SU-DHL-6 (cell line): ENCODE measurements around the gene SMURF2.

Experiments used
- H2AFZ ChIP-seq: fragments of 200-600 bp; sonication (generic); 2 replicates; pipeline ENCODE4 v1.6.1; 2014; ENCODE audit warnings: low read depth, mild to moderate bottlenecking, moderate library complexity, mixed read lengths, antibody characterized with exemption, low read length; ENCODE audit not compliant: severe bottlenecking
- H3F3A ChIP-seq: fragments of 200-600 bp; shearing (Covaris generic); 2 replicates; pipeline ENCODE4 v1.6.0; 2016; ENCODE audit warnings: antibody characterized with exemption, mild to moderate bottlenecking; ENCODE audit not compliant: insufficient read depth
- H3K27ac ChIP-seq: fragments of 200-600 bp; sonication (generic); 2 replicates; pipeline ENCODE4 v1.5.1; 2016; ENCODE audit warnings: low read depth, mild to moderate bottlenecking, low read length, moderate library complexity, mixed read lengths
- H3K27me3 ChIP-seq: fragments of 200-600 bp; sonication (generic), shearing (Covaris generic); 2 replicates; pipeline ENCODE4 v1.6.0; 2014; ENCODE audit warnings: mild to moderate bottlenecking, low read length
- H3K36me3 ChIP-seq: fragments of 200-600 bp; sonication (generic); 2 replicates; pipeline ENCODE4 v1.6.1; 2014; ENCODE audit warnings: mild to moderate bottlenecking, low read length, mixed read lengths
- H3K4me2 ChIP-seq: fragments of 300-600, 200-600 bp; shearing (Covaris generic), sonication (generic); 2 replicates; pipeline ENCODE4 v1.6.0; 2014; ENCODE audit warnings: low read length, low read depth, mild to moderate bottlenecking; ENCODE audit not compliant: poor library complexity, severe bottlenecking
- H3K4me3 ChIP-seq: fragments of 200-600 bp; sonication (generic); 2 replicates; pipeline ENCODE4 v1.5.1; 2014; ENCODE audit warnings: antibody characterized with exemption, low read length, mild to moderate bottlenecking, mixed read lengths; ENCODE audit not compliant: insufficient read depth, poor library complexity, severe bottlenecking
- H3K79me2 ChIP-seq: fragments of 200-600 bp; sonication (generic); 2 replicates; pipeline ENCODE4 v1.6.1; 2014; ENCODE audit warnings: mild to moderate bottlenecking, low read length, moderate library complexity; ENCODE audit not compliant: insufficient read depth
- H3K9ac ChIP-seq: fragments of 200-600 bp; sonication (generic); 2 replicates; pipeline ENCODE4 v1.7.0; 2014; ENCODE audit warnings: mild to moderate bottlenecking, low read length
- H3K9me2 ChIP-seq: fragments of 200-600 bp; sonication (generic); replicated peaks from 2 replicates; pipeline ENCODE4 v1.6.1; 2014; ENCODE audit warnings: low read length; ENCODE audit not compliant: insufficient read depth
- H3K9me3 ChIP-seq: fragments of 200-600 bp; sonication (generic); 2 replicates; pipeline ENCODE4 v1.6.1; 2014; ENCODE audit warnings: low read length, mixed read lengths; ENCODE audit not compliant: insufficient read depth
- H4K20me1 ChIP-seq: fragments of 200-600 bp; sonication (generic); 2 replicates; pipeline ENCODE4 v1.6.1; 2014; ENCODE audit warnings: low read depth, mild to moderate bottlenecking, antibody characterized with exemption, low read length, moderate library complexity, mixed read lengths
- EZH2phosphoT487 ChIP-seq: fragments of 200-600 bp; sonication (generic), shearing (Covaris generic); conservative IDR thresholded peaks from 2 replicates; pipeline ENCODE4 v1.6.1; 2018; ENCODE audit warnings: mild to moderate bottlenecking, antibody characterized with exemption, low read length, moderate library complexity, mixed read lengths
- TF ChIP-seq, protein P1 (sequence below): fragments of 200-600 bp; sonication (generic); IDR thresholded peaks from one replicate; pipeline ENCODE4 v1.5.1; 2017; ENCODE audit warnings: antibody characterized with exemption, mild to moderate bottlenecking, low read length, moderate library complexity; ENCODE audit not compliant: insufficient read depth, poor library complexity, severe bottlenecking

SMURF2 gene

DNA sequence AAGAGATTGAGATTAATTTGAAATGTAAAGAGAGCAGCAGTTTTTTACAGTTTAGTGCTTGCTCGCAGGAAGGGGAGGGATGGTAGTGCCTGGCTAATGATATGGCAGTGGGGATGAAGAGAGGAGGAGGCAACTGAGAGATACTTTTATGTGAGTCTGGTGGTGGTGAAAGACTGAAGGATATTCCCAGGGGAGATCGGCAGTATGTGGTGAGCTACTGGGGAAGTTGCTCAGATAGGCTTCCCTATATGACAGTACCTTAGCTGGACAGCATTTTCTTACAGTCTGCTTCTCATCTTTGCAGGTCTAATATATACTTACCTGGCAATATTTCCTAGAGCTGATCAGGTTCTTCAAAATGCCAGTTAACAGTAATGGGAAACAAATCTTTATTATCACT, 146.7 kb downstream of the SMURF2 start:
- Histone ChIP-seq H3K79me2 (peaks cover 8% of the 10 kb centered on the region), H3K4me3 (no peak overlapping the region), H3K4me2 (no peak overlapping the region), H3K9me3 (no peaks in the 10 kb centered on the region), H3K27ac (no peak overlapping the region), H3K27me3 (no peaks in the 10 kb centered on the region), H4K20me1 (0 out of 2 replicates have a peak, but pooled peaks cover 6% of the 10 kb centered on the region), H2AFZ (no peak overlapping the region), H3K36me3 (peaks cover 30% of the 10 kb centered on the region), H3K9me2 (no peaks in the 10 kb centered on the region), H3F3A (0 out of 2 replicates have a peak, but pooled peaks cover 11% of the 10 kb centered on the region), H3K9ac (no peak overlapping the region)
- no peak for TF ChIP-seq EZH2phosphoT487
- TF ChIP-seq, protein P1, sequence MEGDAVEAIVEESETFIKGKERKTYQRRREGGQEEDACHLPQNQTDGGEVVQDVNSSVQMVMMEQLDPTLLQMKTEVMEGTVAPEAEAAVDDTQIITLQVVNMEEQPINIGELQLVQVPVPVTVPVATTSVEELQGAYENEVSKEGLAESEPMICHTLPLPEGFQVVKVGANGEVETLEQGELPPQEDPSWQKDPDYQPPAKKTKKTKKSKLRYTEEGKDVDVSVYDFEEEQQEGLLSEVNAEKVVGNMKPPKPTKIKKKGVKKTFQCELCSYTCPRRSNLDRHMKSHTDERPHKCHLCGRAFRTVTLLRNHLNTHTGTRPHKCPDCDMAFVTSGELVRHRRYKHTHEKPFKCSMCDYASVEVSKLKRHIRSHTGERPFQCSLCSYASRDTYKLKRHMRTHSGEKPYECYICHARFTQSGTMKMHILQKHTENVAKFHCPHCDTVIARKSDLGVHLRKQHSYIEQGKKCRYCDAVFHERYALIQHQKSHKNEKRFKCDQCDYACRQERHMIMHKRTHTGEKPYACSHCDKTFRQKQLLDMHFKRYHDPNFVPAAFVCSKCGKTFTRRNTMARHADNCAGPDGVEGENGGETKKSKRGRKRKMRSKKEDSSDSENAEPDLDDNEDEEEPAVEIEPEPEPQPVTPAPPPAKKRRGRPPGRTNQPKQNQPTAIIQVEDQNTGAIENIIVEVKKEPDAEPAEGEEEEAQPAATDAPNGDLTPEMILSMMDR: no peak

DNA sequence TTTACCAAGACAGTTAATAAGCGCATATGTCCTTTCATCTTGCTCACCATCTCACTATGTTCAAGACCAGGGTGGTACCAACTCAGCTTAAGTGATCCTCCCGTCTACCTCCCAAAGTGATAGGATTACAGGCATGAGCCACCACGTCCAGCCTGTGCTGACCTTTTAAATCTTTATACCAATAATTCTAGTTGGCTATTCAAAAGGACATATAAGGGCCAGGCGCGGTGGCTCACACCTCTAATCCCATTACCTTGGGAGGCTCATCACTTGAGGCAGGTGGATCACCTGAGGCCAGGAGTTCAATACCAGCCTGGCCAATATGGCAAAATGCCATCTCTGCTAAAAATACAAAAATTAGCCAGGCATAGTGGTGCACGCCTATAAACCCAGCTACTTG, 152.9 kb downstream of the SMURF2 start:
- Histone ChIP-seq H4K20me1 (peaks cover 23% of the 10 kb centered on the region), H3K36me3 (peaks cover 31% of the 10 kb centered on the region), H3K9me2 (no peaks in the 10 kb centered on the region), H3K27ac (no peak overlapping the region), H3K27me3 (no peaks in the 10 kb centered on the region), H3K9me3 (no peaks in the 10 kb centered on the region), H3K79me2 (peaks cover 54% of the 10 kb centered on the region), H3F3A (peaks cover 21% of the 10 kb centered on the region), H3K4me2 (no peak overlapping the region), H3K9ac (no peak overlapping the region), H3K4me3 (no peak overlapping the region), H2AFZ (no peak overlapping the region)
- TF ChIP-seq, protein P1: no peak
- no peak for TF ChIP-seq EZH2phosphoT487

DNA sequence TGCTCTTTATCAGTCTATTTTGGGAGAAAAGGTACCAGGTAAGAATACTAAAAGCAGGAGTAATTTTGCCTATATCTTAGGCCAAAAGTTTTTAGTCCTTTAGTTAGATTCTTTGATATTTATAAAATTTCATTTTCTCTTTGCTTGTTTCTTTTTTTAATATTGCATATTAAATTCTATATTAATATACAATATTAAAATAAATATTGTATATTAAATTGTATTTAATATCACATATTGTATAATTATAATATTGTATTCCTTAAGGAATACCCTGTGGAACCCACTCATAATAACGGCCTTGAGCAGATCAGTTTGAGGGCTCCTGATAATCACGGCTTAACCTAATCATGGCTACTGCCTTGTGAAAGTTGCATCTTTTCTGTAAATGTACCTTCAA, 153.4 kb downstream of the SMURF2 start:
- H3K36me3 ChIP-seq: peaks cover 31% of the 10 kb centered on the region
- H3K9ac ChIP-seq: 0 out of 2 replicates have a peak overlapping the region, but pooled peaks have one; percentile 100

More for the DNA sequence above, 153.4 kb downstream of the SMURF2 start:
- peak overlapping the region; percentile 92 for H3K4me2 ChIP-seq
- H3K9me3 ChIP-seq: no peaks in the 10 kb centered on the region
- H3K4me3 ChIP-seq: no peak overlapping the region
- peaks cover 24% of the 10 kb centered on the region for H4K20me1 ChIP-seq
- H3K9me2 ChIP-seq: no peaks in the 10 kb centered on the region
- no peak overlapping the region for H3K27ac ChIP-seq
- no peaks in the 10 kb centered on the region for H3K27me3 ChIP-seq
- TF ChIP-seq EZH2phosphoT487: no peak
- TF ChIP-seq, protein P1: no peak
- peaks cover 21% of the 10 kb centered on the region for H3F3A ChIP-seq
- H3K79me2 ChIP-seq: peaks cover 59% of the 10 kb centered on the region
- no peak overlapping the region for H2AFZ ChIP-seq
